ENCODE measurements around the gene SVIL. TPM values are rescaled to one million over a fixed set of nuclear protein-coding genes. Genes with fewer than 3 reads are reported as not detected.
"Not testable (repeated sequence)": the region's sequence is repeated elsewhere in the genome, so short reads cannot be mapped to it uniquely, and the experiment has no call there.

SVIL gene
- polyA plus RNA-seq, 1 donor from 2014 or later, result 7.3 TPM

DNA sequence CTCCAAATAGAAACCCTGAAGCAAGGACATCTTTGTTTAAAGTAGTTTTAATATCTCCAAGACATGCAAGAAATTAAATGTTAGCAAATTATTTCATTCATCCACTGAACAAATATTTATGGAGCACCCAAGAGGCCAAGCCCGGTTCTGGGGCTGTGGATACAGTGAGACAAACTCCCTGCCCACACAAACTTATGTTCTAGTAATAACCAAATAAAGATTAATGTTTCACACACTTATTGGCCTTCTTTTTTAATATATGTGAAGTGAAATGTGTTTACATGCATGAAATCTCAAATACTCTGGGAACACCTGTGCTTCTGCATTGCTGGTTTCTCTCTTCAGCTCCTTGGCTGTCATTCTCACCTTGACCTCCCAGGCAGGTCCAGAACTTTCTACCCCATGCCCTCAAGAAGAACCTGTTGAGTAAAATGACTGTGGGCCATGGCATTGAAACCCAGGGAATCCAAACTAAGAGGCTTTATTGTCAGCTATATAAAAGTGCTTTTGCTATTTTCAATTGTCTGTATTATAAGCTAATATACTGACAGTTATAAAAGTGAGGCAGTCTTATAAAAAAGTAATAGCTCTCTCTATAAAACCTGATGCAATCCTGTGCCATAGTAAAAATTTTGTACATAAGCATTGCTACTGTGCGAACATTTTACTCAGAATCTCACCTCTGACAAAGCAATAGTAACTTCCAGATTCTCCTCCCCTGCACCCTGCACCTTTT is 43.7 kb downstream of the SVIL start:
- no peak overlapping the region for H3K4me2 ChIP-seq (ENCODE audit: low read length)
- H3F3A ChIP-seq (ENCODE audit: insufficient read depth, low read length, poor library complexity, severe bottlenecking), result no peaks in the 10 kb centered on the region
- H2AFZ ChIP-seq (ENCODE audit: low read depth, low read length), result no peak overlapping the region
- H3K9me2 ChIP-seq (ENCODE audit: insufficient read depth, low read length), result no peaks in the 10 kb centered on the region
- H3K4me3 ChIP-seq (ENCODE audit: low read length), result no peak overlapping the region
- no peak overlapping the region for H3K9ac ChIP-seq (ENCODE audit: low read length)
- no peaks in the 10 kb centered on the region for H3K27me3 ChIP-seq (ENCODE audit: insufficient read depth, low read depth, low read length)
- H3K9me3 ChIP-seq (ENCODE audit: low read length), result no peaks in the 10 kb centered on the region
- H4K20me1 ChIP-seq (ENCODE audit: insufficient read depth), result no peaks in the 10 kb centered on the region
- H3K79me2 ChIP-seq (replicated peaks; ENCODE audit: insufficient read depth, low read length), result peaks cover 4% of the 10 kb centered on the region
- H3K36me3 ChIP-seq (ENCODE audit: insufficient read depth, low read length), result no peaks in the 10 kb centered on the region
- no peak for TF ChIP-seq EZH2 (IDR thresholded peaks at IDR 0.05; ENCODE audit: borderline replicate concordance, insufficient read depth, low read length, poor library complexity, severe bottlenecking)
- TF ChIP-seq RAD21 (conservative IDR thresholded peaks at IDR 0.05), result no peak
- TF ChIP-seq TAF1 (IDR thresholded peaks at IDR 0.05; ENCODE audit: low read depth), result no peak
- TF ChIP-seq MXI1 (conservative IDR thresholded peaks at IDR 0.05; ENCODE audit: poor library complexity, severe bottlenecking), result no peak
- TF ChIP-seq POLR2AphosphoS5 (IDR thresholded peaks at IDR 0.05), result no peak
- no peak overlapping the region for H3K27ac ChIP-seq (ENCODE audit: low read length)

DNA sequence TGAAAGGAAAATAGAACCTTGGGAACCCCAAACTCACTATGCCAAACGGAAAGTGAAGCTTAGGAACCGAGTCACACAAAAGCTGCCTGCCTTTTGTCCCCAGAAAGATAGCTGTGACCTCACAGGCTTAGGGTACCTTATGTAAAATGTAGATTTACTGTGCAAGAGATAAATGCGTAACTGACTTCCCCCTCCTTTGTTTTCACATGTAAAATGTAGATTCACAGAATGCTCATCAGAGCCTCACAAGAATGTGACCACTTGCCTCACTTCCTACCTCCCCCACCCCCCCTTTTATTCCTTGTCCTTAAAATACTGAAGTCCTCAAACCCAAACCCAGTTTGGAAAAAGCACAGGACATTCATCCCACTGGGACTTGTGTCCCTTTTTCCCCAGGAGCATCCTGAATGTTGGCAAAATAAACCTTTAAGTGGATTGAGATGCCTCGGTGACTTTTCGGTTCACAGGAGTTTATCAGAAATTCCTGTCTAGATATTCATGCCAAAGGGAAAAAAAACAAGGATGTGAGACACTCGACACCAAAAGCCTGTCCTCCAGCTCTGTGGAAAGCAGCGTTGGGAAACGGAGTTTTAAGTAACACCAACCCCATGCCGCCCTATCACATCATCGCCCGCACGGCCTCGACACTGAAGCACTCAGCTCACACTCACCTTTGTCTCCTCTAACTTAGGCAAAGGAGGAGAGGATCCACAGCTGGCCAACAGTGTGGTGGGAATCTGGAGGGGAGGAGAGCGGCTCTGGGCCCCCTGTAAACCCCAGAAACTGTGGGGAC is 45.9 kb downstream of the SVIL start:
- no peaks in the 10 kb centered on the region for H3K9me2 ChIP-seq (ENCODE audit: insufficient read depth, low read length)
- no peak overlapping the region for H3K4me2 ChIP-seq (ENCODE audit: low read length)
- H3K79me2 ChIP-seq (replicated peaks; ENCODE audit: insufficient read depth, low read length), result peaks cover 4% of the 10 kb centered on the region
- H2AFZ ChIP-seq (ENCODE audit: low read depth, low read length), result no peak overlapping the region
- H3K27ac ChIP-seq (ENCODE audit: low read length), result no peak overlapping the region
- H3F3A ChIP-seq (ENCODE audit: insufficient read depth, low read length, poor library complexity, severe bottlenecking), result no peaks in the 10 kb centered on the region
- H4K20me1 ChIP-seq (ENCODE audit: insufficient read depth), result no peaks in the 10 kb centered on the region
- H3K9ac ChIP-seq (ENCODE audit: low read length), result no peak overlapping the region
- no peaks in the 10 kb centered on the region for H3K9me3 ChIP-seq (ENCODE audit: low read length)
- H3K4me3 ChIP-seq (ENCODE audit: low read length), result no peak overlapping the region
- H3K36me3 ChIP-seq (ENCODE audit: insufficient read depth, low read length), result no peaks in the 10 kb centered on the region
- H3K27me3 ChIP-seq (ENCODE audit: insufficient read depth, low read depth, low read length), result no peaks in the 10 kb centered on the region
- TF ChIP-seq SMC3 (conservative IDR thresholded peaks at IDR 0.05; ENCODE audit: poor library complexity) (no peak), MXI1 (conservative IDR thresholded peaks at IDR 0.05; ENCODE audit: poor library complexity, severe bottlenecking) (no peak), EP300 (conservative IDR thresholded peaks at IDR 0.05; ENCODE audit: poor library complexity, severe bottlenecking) (no peak), POLR2AphosphoS5 (IDR thresholded peaks at IDR 0.05) (no peak), RAD21 (conservative IDR thresholded peaks at IDR 0.05) (no peak), EZH2 (IDR thresholded peaks at IDR 0.05; ENCODE audit: borderline replicate concordance, insufficient read depth, low read length, poor library complexity, severe bottlenecking) (no peak), TAF1 (IDR thresholded peaks at IDR 0.05; ENCODE audit: low read depth) (no peak)
- TF ChIP-seq, protein P1, sequence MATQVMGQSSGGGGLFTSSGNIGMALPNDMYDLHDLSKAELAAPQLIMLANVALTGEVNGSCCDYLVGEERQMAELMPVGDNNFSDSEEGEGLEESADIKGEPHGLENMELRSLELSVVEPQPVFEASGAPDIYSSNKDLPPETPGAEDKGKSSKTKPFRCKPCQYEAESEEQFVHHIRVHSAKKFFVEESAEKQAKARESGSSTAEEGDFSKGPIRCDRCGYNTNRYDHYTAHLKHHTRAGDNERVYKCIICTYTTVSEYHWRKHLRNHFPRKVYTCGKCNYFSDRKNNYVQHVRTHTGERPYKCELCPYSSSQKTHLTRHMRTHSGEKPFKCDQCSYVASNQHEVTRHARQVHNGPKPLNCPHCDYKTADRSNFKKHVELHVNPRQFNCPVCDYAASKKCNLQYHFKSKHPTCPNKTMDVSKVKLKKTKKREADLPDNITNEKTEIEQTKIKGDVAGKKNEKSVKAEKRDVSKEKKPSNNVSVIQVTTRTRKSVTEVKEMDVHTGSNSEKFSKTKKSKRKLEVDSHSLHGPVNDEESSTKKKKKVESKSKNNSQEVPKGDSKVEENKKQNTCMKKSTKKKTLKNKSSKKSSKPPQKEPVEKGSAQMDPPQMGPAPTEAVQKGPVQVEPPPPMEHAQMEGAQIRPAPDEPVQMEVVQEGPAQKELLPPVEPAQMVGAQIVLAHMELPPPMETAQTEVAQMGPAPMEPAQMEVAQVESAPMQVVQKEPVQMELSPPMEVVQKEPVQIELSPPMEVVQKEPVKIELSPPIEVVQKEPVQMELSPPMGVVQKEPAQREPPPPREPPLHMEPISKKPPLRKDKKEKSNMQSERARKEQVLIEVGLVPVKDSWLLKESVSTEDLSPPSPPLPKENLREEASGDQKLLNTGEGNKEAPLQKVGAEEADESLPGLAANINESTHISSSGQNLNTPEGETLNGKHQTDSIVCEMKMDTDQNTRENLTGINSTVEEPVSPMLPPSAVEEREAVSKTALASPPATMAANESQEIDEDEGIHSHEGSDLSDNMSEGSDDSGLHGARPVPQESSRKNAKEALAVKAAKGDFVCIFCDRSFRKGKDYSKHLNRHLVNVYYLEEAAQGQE (IDR thresholded peaks at IDR 0.05; ENCODE audit: borderline replicate concordance), result no peak
- TF ChIP-seq, protein P2, sequence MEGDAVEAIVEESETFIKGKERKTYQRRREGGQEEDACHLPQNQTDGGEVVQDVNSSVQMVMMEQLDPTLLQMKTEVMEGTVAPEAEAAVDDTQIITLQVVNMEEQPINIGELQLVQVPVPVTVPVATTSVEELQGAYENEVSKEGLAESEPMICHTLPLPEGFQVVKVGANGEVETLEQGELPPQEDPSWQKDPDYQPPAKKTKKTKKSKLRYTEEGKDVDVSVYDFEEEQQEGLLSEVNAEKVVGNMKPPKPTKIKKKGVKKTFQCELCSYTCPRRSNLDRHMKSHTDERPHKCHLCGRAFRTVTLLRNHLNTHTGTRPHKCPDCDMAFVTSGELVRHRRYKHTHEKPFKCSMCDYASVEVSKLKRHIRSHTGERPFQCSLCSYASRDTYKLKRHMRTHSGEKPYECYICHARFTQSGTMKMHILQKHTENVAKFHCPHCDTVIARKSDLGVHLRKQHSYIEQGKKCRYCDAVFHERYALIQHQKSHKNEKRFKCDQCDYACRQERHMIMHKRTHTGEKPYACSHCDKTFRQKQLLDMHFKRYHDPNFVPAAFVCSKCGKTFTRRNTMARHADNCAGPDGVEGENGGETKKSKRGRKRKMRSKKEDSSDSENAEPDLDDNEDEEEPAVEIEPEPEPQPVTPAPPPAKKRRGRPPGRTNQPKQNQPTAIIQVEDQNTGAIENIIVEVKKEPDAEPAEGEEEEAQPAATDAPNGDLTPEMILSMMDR (IDR thresholded peaks at IDR 0.05; ENCODE audit: poor library complexity, severe bottlenecking), result no peak

DNA sequence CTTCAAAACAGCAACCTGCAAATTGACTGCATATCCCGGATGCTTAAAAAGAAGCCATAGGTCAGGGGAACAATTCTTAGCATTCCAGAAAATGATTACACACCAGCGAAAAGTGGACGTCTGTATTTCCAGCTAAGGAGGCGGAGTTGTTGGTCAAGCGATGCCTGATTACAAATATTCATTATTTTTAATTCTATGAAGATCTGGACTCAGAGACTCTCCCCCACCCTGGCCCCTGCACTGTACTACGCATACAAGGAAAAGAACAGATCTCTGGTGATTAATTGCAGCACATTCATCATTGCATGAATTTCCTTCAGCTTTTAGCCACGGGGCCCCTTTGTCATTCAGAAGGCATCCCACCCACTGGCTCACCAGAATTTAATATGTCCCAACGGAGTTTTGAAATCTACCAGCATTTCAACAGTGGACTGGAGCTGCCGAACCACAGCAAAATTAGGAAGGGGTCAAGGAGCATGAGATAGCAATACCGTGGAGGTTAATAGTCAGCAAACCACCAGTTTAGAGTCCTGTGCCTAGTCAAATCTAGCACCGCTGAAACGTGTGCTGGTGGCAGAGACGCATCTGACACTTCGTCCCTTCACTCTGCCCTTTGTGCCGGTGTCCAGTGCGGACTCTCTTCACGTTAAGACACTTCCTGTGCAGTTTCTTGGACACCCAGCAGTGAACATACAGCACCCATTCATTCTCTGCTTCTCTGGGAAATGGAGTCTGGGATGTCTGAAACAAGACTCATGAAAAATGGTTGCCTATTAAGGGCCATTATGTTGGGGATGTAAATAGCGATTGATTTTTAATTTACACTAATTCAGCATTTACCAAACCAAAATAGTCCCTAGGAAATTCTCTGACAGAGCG is 46.8 kb downstream of the SVIL start:
- H2AFZ ChIP-seq (ENCODE audit: low read depth, low read length); H3K9me2 ChIP-seq (ENCODE audit: insufficient read depth, low read length); H3K79me2 ChIP-seq (replicated peaks; ENCODE audit: insufficient read depth, low read length); H3K27ac ChIP-seq (ENCODE audit: low read length); H3F3A ChIP-seq (ENCODE audit: insufficient read depth, low read length, poor library complexity, severe bottlenecking); H3K4me3 ChIP-seq (ENCODE audit: low read length); H3K4me2 ChIP-seq (ENCODE audit: low read length); H3K27me3 ChIP-seq (ENCODE audit: insufficient read depth, low read depth, low read length); H3K9me3 ChIP-seq (ENCODE audit: low read length); H3K9ac ChIP-seq (ENCODE audit: low read length); H4K20me1 ChIP-seq (ENCODE audit: insufficient read depth); H3K36me3 ChIP-seq (ENCODE audit: insufficient read depth, low read length): not testable (repeated sequence)

DNA sequence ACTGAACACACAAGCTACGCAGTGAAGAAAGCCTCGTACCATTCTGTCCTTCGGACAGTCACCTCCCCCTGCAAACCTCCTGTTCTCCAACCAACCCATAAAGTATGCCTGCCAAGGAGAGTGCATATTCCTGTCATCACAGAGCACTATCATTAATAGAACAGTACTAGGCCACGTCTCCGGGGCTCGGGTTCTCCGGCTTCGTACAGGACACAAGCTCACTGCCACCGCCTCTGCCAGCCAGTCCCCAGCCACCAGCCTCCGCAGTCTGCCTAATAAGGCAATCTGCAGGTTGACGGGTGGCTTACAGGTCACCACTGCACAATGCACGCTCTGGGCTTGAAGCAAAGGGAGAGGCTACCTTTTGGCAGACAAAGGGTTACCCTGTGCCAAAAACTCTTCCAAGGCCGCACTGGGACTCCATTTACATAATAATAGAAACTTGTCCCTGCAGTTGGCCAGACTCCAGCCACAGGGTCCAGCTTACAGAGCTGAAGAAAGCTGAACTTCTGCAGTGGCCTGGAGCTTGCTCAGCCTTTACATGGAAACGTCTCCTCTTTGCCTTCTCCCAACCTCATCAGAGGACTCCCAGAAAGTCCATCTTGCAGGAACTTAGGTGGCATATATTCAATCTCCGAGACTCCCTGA is 47.5 kb downstream of the SVIL start:
- not testable (repeated sequence) for H3K9me2 ChIP-seq (ENCODE audit: insufficient read depth, low read length); H3K27me3 ChIP-seq (ENCODE audit: insufficient read depth, low read depth, low read length); H3F3A ChIP-seq (ENCODE audit: insufficient read depth, low read length, poor library complexity, severe bottlenecking); H3K4me2 ChIP-seq (ENCODE audit: low read length); H3K27ac ChIP-seq (ENCODE audit: low read length); H3K79me2 ChIP-seq (replicated peaks; ENCODE audit: insufficient read depth, low read length); H3K36me3 ChIP-seq (ENCODE audit: insufficient read depth, low read length); H3K9me3 ChIP-seq (ENCODE audit: low read length); H3K4me3 ChIP-seq (ENCODE audit: low read length); H3K9ac ChIP-seq (ENCODE audit: low read length); H2AFZ ChIP-seq (ENCODE audit: low read depth, low read length); H4K20me1 ChIP-seq (ENCODE audit: insufficient read depth)
